ENCODE measurements around the gene TMPRSS12.
"Not testable (repeated sequence)": the region's sequence is repeated elsewhere in the genome, so short reads cannot be mapped to it uniquely, and the experiment has no call there.

TMPRSS12 gene

DNA sequence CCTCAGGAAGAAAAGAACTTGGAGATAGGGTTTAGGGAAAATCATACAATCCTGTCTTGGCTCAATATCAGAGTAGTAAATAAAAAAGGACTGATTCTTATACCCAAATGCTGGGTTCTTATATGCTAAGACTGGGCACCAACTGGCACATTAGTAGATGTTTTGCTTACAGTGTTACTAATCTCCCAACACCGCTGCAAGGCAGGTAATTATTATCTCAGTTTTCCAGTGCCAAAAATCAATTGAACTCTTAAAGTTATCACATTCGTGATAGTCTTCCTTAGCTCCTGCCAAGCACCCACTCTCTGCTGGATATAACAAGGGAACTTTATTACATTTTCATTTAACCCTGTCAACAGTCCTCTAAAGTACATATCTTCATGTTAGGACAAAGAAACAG lies 84.6 kb downstream of the TMPRSS12 start:
- DNase-seq = no peak

DNA sequence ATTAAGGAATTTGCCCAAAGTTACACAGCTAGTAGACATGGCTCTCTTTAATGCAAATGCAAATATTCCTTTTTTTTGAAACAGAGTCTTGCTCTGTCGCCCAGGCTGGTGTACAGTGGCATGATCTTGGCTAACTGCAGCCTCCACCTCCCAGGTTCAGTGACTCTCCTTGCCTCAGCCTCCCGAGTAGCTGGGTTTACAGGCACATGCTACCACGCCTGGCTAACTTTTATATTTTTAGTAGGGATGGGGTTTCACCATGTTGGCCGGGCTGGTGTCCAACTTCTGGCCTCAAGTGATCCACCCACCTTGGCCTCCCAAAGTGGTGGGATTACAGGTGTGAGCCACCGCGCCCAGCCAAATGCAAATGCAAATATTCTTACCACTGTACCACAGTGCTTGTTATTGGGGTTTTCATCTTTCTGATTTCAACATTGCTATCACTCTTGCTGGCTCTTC lies 85.1 kb downstream of the TMPRSS12 start:
- no peak for DNase-seq

DNA sequence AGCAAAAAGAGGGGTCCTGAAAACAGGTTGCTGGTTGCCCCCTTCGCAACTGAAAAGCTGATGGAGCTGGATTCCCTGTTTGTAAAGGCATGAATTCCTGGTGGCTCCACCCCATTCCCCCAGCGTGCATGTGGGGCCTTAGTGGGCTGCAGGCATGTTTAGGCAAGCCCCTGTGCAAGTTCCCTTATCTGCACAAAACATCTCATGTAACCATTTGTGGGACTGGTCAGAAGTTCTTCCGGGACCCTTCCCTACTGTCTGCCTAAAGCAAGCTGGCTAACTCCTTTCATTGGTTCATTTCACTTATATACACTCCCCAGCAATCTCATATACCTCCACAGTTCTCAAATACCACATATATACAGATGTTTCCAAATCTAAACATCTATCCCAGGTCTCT lies 85.7 kb downstream of the TMPRSS12 start:
- DNase-seq = no peak

DNA sequence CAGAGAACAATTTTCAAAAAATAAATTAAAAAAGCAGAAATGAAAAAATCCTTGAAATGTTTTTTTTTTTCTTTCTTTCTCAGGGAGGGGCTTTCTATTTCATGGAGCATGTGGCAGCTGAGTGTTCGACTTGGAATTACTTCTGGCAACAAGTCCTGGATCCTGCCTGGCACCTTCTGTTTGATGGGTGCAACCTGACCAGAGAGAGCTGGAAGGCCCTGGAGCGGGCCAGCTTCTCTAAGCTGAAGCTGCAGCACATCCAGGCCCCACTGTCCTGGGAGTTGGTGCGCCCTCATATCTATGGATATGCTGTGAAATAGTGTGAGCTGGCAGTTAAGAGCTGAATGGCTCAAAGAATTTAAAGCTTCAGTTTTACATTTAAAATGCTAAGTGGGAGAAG lies 87.1 kb downstream of the TMPRSS12 start:
- no peak for DNase-seq

DNA sequence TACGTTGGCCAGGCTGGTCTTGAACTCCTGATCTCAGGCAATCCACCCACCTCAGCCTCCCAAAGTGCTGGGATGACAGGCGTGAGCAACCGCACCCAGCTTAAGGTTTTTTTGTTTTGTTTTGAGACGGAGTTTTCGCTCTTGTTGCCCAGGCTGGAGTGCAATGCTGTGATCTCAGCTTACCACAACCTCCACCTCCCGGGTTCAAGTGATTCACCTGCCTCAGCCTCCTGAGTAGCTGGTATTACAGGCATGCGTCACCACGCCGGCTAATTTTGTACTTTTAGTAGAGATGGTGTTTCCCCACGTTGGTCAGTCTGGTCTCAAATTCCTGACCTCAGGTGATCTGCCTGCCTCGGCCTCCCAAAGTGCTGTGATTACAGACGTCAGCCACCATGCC lies 87.8 kb downstream of the TMPRSS12 start:
- not testable (repeated sequence) for DNase-seq

DNA sequence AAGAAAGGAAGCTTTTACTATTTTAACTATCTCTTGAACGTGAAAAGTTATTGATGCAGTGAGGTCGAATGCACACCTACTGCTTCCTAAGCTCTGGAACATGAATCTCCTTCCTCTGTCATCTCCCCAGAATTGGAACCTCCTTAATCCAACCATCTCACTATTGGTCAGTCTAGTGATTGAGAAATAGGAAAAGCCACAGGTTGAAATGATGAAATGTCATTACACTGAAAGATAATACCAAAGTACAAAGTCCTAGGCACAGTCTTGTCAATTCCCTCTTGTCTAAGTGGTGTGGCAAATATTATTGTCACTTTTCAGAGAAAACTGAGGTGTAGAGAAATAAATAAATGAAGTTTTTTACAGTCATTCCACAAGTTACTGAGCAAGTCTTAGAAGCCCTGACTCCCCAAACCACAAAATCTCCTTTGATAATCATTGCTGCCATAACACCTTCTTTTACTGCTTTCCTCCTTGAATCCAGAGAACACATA lies 90.1 kb downstream of the TMPRSS12 start:
- DNase-seq = no peak

DNA sequence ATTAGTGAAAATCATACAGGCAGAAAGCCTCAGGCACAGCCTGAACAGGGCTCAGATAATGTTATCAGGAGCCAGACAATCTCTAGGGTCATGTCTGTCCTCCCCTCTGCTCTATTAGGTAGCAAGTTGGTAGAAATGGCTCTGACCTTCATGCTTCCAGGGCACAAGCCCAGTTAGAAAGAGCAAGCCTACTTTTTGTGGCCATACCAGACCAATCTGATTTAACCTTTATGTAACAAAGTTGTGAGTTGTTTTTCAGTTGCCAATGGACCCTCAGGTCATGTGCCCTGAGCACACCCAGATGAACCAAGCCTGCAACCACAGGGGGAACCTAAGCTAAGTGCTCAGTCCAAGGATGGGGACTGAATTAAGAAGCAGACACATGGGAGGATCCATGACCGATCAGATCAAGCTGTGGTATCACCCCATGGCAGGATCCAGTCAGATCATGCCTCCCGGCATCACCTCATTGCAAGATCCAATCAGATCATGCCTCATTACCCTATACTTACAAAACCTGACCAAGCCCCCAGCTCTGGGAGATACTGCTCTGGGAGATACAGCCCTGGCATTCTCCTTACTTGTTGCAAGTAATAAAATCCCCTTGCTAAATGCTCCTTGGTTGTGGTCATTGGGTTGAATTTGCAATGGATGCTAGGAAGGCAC lies 90.9 kb downstream of the TMPRSS12 start:
- no peak for DNase-seq

DNA sequence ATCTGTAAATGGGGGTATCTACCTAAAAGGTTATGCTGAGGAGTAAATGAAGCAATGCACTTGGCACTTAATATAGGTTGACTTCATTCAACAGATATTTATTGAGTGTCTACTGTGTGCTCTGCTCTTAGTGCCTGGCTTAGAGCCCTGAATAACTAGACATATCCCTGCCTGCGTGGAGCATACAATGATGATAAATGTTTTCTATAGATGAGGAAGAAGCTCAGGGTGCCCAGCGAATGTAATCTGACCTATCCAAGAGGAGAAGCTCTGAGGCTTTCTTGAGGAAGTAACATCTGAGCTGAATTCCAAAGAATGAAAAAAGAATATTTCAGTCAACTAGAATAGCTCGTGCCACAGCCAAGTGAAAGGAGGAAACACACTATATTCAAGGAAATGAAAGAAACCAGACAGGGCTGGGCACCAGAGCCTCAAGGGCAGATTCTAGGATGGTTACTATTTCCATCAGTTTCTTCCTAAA lies 91.7 kb downstream of the TMPRSS12 start:
- peak; percentile 45 to 52 for DNase-seq

DNA sequence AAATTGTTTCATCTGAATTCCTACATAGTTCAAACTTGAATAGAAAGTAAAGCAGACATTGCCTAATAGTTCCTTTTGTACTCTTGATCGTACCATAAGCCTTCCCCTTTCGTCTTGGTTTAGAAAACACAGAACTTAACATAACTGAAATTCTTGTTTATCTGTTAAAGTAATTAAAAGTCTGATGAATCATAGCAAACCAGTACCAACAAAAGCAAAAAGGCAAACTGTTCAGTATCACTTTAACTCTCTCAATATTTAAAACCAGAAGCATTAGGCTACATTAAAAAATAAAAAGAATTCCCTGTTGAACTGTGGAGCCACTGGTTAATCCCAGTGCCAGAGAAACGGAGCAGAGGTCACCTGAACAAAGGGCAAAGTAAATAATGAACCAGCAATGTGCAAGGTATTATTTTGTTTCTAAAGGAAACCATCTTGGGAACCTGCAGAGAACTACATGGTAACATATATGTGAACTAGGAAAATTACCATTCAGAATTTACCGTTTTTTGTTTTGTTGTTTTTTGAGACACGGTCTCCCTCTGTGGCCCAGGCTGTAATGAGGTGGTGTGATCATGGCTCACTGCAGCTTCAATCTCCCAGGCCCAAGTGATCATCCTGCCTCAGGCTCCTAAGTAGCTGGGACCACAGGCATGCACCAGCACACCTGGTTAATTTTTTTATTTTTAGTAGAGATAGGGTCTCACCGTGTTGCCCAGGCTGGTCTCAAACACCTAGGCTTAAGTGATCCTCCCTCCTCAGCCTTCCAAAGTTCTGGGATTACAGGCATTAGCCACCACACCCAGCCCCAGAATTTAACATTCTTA lies 92.5 kb downstream of the TMPRSS12 start:
- DNase-seq = peak; percentile 10 to 19

DNA sequence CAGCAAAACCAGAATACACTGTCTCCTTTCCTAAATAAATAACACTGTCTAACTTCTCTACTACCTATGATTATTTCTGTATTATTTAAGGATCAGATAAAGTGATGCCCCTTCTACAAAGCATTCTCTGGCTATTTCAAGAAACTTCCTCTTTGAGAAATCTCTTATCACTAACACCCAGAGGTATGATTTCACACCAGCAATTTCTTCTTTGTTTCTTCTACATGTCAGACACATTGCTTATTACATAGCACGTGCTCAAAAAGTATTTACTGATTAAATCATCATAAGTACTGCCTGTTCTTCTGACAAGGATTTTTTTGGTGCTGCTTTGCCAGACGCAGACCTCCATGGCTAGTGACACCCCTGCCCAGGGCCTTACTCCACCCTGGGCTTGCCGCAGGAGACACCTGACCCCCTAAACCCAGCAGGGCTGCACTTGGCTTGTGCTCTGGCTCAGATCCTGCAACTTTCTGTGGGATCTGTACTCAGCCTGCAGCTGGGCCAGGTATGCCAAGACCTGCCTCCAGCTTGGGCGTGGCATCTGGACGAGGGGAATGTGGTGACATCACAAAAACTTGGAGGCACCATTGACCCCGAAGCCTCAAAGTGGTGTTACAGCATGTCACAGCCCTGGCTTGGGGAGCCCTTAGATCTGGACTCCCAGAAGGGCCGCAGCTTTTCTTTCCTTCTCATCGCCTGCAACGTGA lies 94.2 kb downstream of the TMPRSS12 start:
- no peak for DNase-seq

Data from Kasumi-1 (cell line).